Natural killer cell (primary cell): ENCODE results near the gene MYL7. TPM values are rescaled to one million over a fixed set of nuclear protein-coding genes. Genes with fewer than 3 reads are reported as not detected.

Experiments
- ATAC-seq, 3 donors: fragments of 150-1000 bp in 2 of 3; fragments of 200-7000 bp in 1 of 3; cut with Tn5 transposase; 1 replicate in 1 of 3; 2 replicates in 2 of 3; pipeline ENCODE4 v1.10.0; 2021; ENCODE audit warnings: mild to moderate bottlenecking in 2 of 3, moderate library complexity in 2 of 3
- DNase-seq, 2 donors: peaks; one replicate each; pipeline versions ENCODE4 v3.0.0 to v3.0.0-alpha.2; 2013 to 2021; ENCODE audit warnings: mixed read lengths in 1 of 2
- H3K27ac ChIP-seq: one replicate; pipeline ENCODE4 v1.5.1; 2013; ENCODE audit warnings: mild to moderate bottlenecking, low read length
- H3K27me3 ChIP-seq: one replicate; pipeline ENCODE4 v1.6.1; 2013; ENCODE audit warnings: low read length; ENCODE audit not compliant: control insufficient read depth, insufficient read depth
- H3K36me3 ChIP-seq: one replicate; pipeline ENCODE4 v1.6.1; 2013; ENCODE audit warnings: low read length; ENCODE audit not compliant: control insufficient read depth, insufficient read depth
- H3K4me1 ChIP-seq: one replicate; pipeline ENCODE4 v1.6.1; 2013; ENCODE audit warnings: low read length; ENCODE audit not compliant: control insufficient read depth, insufficient read depth
- H3K4me3 ChIP-seq: one replicate; pipeline ENCODE4 v1.5.1; 2013; ENCODE audit warnings: low read length
- H3K9me3 ChIP-seq: one replicate; pipeline ENCODE4 v1.6.1; 2013; ENCODE audit warnings: low read length; ENCODE audit not compliant: control insufficient read depth, insufficient read depth
- H3K27ac Mint-ChIP-seq, 2 donors: one replicate each; pipeline ENCODE4 v1.8.0; 2022; ENCODE audit warnings: mild to moderate bottlenecking in 2 of 2, mixed read lengths in 2 of 2, moderate library complexity in 1 of 2
- H3K27me3 Mint-ChIP-seq, 2 donors: one replicate each; pipeline ENCODE4 v1.8.0; 2022; ENCODE audit warnings: low read depth in 2 of 2, mixed read lengths in 2 of 2
- H3K36me3 Mint-ChIP-seq: one replicate; pipeline ENCODE4 v1.8.0; 2022; ENCODE audit warnings: mixed read lengths
- H3K4me1 Mint-ChIP-seq, 2 donors: one replicate each; pipeline ENCODE4 v1.8.0; 2022; ENCODE audit warnings: mixed read lengths in 2 of 2
- H3K4me3 Mint-ChIP-seq: one replicate; pipeline ENCODE4 v1.8.0; 2022; ENCODE audit warnings: mild to moderate bottlenecking, moderate library complexity, mixed read lengths
- H3K9me3 Mint-ChIP-seq, 2 donors: one replicate each; pipeline ENCODE4 v1.8.0; 2022; ENCODE audit warnings: mixed read lengths in 2 of 2
- CTCF ChIP-seq: fragments of 200-600 bp; IDR thresholded peaks from one replicate; pipeline ENCODE4 v1.8.0; 2022; ENCODE audit warnings: antibody characterized with exemption
- WGBS: methylation state at CpG from one replicate; pipeline ENCODE4 v1.1.7; 2013; ENCODE audit warnings: missing lambda C conversion rate; ENCODE audit not compliant: insufficient coverage; 5-methylcytosine and 5-hydroxymethylcytosine counted together
- intact Hi-C: fragments of 100-400 bp; cut with micrococcal nuclease; formaldehyde crosslinking; loops from one replicate; pipeline ENCODE4 v1.14.2; 2022
- total RNA-seq, 4 donors: library from RNA; stranded (reverse); fragments of 120-200 nt in 1 of 4; gene quantifications; one replicate each; pipeline versions ENCODE4 v1.2.3 to v1.2.4, GENCODE V29; 2013 to 2022

MYL7 gene
- total RNA-seq, 3 donors from 2014 or later (not counting 1 experiment from before 2014, with no cell fraction given): not detected

GRCh38 chr7:44121761-44122420 is 19.2 kb downstream of the MYL7 start:
- no peaks in the 10 kb centered on the region for H3K27me3 ChIP-seq
- peaks cover 15% of the 10 kb centered on the region for H3K4me1 ChIP-seq
- 97% methylated on average over 12 of the region's 12 CpGs for WGBS
- H3K9me3 Mint-ChIP-seq: no peaks in the 10 kb centered on the region
- H3K27ac ChIP-seq: no peak overlapping the region
- no peaks in the 10 kb centered on the region for H3K36me3 Mint-ChIP-seq
- ATAC-seq (no peak), DNase-seq (no peak)
- H3K27ac Mint-ChIP-seq: peak overlapping the region; percentile 76 to 84
- intact Hi-C loops: no loop called here
- TF ChIP-seq CTCF: no peak
- H3K4me3 Mint-ChIP-seq: no peak overlapping the region
- no peaks in the 10 kb centered on the region for H3K27me3 Mint-ChIP-seq
- H3K9me3 ChIP-seq: no peaks in the 10 kb centered on the region
- H3K4me3 ChIP-seq: no peak overlapping the region
- peaks cover 10% of the 10 kb centered on the region for H3K36me3 ChIP-seq
- peaks cover 17 to 37% of the 10 kb centered on the region in 2 donors for H3K4me1 Mint-ChIP-seq

GRCh38 chr7:44120395-44120794 is 20.7 kb downstream of the MYL7 start:
- Mint-ChIP-seq H3K27me3 (no peaks in the 10 kb centered on the region), H3K9me3 (no peaks in the 10 kb centered on the region), H3K27ac (no peak overlapping the region), H3K4me1 (peaks cover 17 to 37% of the 10 kb centered on the region in 2 donors), H3K36me3 (no peaks in the 10 kb centered on the region), H3K4me3 (no peak overlapping the region)
- Histone ChIP-seq H3K4me3 (no peak overlapping the region), H3K4me1 (peaks cover 15% of the 10 kb centered on the region), H3K27me3 (no peaks in the 10 kb centered on the region), H3K36me3 (peaks cover 21% of the 10 kb centered on the region), H3K9me3 (no peaks in the 10 kb centered on the region), H3K27ac (no peak overlapping the region)
- no peak for TF ChIP-seq CTCF
- no peak for DNase-seq
- ATAC-seq: no peak
- 96% methylated on average over 6 of the region's 6 CpGs for WGBS
- intact Hi-C loops: no loop called here

- no peaks in the 10 kb centered on the region for H3K9me3 ChIP-seq
- peaks cover 23% of the 10 kb centered on the region for H3K36me3 ChIP-seq
- H3K27ac ChIP-seq: no peak overlapping the region
- H3K4me1 Mint-ChIP-seq: peaks cover 17 to 37% of the 10 kb centered on the region in 2 donors
- no peaks in the 10 kb centered on the region for H3K9me3 Mint-ChIP-seq
- no peaks in the 10 kb centered on the region for H3K36me3 Mint-ChIP-seq
- intact Hi-C loops: no loop called here
- no peak overlapping the region for H3K27ac Mint-ChIP-seq
- TF ChIP-seq CTCF: no peak
- ATAC-seq: no peak
- DNase-seq: no peak
- no peaks in the 10 kb centered on the region for H3K27me3 Mint-ChIP-seq
- H3K4me3 Mint-ChIP-seq: no peak overlapping the region
- peaks cover 15% of the 10 kb centered on the region for H3K4me1 ChIP-seq
- H3K4me3 ChIP-seq: no peak overlapping the region
- no peaks in the 10 kb centered on the region for H3K27me3 ChIP-seq
- WGBS: 93% methylated on average over 8 of the region's 8 CpGs
These were observed 21.2 kb downstream of the MYL7 start for GRCh38 chr7:44119829-44120380.
